ENCODE measurements around the gene CHCHD3.
"Not testable (repeated sequence)": the region's sequence is repeated elsewhere in the genome, so short reads cannot be mapped to it uniquely, and the experiment has no call there.

CHCHD3 gene

DNA sequence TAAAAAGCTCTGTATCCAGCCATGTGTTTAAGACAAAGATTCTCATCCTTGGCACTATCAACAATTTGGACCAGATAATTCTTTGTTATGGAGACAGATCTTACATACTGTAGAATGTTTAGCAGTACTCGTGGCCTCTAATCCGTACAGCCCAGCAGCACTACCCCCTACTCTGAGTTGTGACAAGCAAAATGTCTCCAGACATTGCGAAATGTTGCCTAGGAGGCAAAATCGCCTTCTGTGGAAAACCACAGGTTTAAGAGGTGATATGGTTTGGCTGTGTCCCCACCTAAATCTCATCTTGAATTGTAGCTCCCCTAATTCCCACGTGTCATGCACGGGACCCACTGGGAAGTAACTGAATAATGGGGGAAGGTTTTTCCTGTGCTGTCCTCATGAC lies 186.7 kb downstream of the CHCHD3 start:
- DNase-seq: no peak

DNA sequence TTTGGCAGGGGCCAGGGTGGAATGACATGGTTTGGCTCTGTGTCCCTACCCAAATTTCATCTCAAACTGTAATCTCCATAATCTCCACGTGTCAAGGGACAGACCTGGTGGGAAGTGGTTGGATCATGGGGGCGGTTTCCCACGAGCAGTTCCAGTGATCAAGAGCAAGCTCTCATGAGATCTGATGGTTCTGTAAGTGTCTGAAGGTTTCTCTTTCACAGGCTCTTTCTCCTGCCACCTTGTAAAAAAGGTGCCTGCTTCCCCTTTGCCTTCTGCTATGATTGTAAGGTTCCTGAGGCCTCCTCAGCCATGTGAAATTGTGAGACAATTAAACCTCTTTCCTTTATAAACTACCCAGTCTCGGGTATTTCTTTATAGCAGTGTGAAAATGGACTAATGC lies 188.3 kb downstream of the CHCHD3 start:
- no peak for DNase-seq

DNA sequence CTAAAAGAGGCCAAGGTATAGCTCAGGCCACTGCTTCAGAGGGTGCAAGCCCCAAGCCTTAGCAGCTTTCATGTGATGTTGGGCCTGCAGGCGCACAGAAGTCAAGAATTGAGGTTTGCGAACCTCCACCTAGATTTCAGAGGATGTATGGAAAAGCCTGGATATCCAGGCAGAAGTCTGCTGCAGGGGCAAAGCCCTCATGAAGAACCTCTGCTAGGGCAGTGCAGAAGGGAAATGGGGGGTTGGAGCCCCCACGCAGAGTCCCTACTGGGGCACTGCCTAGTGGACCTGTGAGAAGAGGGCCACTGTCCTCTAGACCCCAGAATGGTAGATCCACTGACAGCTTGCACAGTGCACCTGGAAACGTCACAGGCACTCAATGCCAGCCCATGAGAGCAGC lies 189.1 kb downstream of the CHCHD3 start:
- not testable (repeated sequence) for DNase-seq

DNA sequence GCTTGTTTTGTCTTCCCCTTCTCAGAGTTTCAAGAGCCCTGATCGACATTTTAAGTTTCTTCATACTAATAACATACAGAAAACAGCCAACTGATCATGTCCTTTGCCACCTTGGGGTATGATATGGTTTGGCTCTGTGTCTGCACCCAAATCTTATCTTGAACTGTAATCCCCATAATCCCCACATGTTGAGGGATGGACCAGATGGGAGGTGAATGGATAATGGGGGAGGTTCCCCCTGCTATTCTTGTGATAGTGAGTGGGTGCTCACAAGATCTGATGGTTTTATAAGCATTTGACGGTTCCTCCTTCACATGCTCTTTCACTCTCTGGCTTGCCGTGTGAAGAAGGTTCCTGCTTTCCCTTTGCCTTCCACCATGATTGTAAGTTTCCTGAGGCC lies 190.3 kb downstream of the CHCHD3 start:
- DNase-seq: no peak

DNA sequence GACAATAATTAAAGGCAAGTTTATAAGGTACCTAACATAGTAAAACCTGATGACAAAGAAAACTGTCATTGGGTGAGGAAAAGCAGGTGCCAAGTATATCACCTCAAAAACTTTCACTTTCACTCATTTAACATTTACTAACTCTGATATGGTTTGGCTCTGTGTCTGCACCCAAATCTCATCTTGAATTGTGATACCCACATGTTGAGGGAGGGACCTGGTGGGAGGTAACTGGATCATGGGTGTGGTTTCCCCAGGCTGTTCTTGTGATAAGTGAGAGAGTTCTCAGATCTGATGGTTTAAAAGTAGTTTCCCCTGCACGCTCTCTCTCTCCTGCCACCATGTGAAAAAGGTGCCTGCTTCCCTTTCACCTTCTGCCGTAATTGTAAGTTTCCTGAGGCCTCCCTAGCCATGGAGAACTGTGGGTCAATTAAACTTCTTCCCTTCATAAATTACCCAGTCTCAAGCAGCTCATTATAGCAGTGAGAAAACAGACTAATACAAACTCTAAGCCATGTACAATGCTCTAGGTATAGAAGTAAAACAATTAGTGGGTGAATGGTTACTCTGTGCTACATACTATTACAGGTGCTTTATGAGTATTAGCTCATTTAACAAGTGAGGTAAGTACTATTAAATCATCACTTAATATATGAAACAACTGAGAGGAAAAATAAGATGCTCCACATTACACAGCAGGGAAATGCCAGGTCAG lies 199.0 kb downstream of the CHCHD3 start:
- DNase-seq: no peak

DNA sequence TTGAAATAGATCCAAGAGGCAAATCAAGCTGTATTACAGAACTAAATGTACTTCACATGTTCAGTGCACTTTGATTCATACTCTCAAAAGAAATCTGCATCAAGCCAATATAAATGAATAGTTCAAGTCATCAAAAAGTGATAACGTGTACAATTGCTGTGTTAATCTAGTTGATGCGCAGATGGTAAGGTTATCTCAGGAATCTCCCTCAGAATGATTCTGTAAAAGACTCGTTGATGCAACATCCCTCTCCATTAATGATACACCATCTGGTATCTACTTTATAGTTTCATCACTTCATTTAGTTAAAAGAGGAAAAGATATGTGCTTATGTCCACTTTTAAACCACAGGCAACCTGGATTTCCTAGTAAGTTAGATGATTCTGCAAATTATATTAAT lies 200.6 kb downstream of the CHCHD3 start:
- DNase-seq: no peak

DNA sequence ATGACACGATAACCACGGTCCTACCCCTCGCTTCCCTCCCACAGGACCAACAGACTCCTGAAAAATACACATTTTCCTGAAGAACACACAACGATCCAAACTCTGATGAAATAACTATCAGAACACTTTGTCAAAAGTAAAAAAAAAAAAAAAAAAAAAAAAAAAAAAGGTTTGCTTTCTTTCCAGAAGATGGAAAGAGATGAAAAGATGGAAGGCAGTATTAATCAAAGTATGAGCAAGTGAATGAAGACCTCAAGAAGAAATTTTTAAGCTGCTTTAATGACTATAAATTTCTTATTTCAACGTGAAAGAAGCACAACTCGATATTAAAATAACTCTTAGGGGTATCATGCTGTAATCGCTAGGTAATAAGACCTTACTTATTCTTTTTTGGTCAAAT lies 202.3 kb downstream of the CHCHD3 start:
- DNase-seq: no peak

DNA sequence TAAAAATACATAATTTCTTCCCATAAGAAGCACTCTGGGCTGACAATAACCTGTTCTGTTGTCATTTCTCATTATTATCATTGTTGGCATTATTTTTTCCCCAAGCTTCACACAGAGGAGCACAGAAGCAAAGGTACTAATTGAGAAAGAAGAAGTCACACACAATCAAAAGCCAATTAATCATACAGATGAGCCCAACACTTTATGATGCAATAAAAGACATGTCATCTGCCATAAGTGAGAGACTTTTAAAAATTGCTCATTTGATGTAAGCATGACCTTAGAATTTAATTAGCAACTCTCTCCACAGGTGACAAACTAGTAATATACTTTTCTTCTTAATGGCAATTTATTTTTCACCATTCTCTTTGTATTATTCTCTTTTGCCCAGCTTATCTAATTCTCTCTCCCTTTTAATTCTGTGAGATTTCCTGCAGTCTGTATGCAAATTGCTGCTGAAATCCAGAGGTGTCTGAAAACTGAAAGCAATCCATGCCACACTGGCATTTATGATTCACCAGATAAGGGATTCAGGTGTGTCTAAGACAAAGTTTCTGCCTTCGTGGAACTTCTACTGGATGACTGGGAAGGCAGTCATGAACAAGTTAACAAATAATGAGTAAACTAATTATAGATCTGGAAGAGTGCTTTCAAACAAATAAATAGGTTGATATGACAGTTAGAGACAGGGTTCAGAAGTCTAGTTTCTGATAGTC lies 203.5 kb downstream of the CHCHD3 start:
- no peak for DNase-seq

DNA sequence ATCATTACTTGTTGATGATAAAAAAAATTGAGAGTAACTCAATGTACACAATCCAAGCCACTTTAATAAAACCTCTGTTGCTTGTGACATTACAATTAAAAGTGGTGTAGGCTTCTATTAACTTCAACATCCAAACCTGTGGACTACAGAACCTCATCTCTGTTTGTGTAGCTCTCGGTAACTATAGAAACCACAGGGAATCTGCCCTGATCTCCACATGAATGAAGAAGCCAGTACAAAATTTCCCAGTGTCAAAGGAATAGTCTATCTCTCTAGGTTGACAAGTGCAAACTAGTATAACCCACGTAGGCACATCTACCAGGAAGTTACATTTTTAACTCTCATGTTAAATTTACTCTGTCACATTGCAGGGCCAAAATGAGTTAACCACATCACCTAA lies 204.3 kb downstream of the CHCHD3 start:
- no peak for DNase-seq

DNA sequence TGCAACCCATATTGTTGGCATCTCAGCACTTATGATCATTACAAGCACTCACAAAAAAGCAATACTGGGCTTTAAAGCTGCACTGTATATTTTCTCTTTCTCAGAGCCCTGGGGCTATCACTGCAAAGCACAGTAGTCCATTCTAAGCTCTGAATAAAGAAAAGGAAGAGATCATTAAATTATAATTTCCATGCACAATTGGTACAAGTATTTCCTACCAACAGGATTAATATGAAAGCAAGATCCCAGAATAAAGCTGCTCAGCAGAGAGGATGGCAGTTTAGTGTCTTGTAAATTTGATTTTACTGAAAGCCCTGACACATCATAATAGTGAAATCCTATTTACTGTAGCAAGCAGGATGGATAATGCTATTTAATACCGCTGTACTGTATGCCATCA lies 205.3 kb downstream of the CHCHD3 start:
- DNase-seq: no peak

DNA sequence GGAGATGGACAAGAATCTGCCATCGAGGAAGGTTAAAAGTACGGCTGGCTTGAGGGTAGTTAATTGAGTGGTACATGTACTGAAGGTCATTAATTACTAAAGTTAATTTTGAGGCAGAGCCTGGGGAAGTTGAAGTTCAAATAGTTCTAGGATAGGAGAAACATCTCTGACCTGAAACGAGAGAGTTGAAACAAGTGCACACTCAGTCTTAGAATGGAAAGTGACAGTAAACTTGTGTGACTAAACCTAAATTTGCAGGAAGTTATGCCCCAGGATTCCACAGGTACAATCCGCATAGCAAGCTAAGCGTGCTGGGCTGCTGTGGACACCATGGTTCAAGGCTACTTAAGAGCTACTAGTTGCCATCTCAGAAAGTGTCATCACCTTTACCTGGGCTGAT lies 209.9 kb downstream of the CHCHD3 start:
- DNase-seq: no peak

DNA sequence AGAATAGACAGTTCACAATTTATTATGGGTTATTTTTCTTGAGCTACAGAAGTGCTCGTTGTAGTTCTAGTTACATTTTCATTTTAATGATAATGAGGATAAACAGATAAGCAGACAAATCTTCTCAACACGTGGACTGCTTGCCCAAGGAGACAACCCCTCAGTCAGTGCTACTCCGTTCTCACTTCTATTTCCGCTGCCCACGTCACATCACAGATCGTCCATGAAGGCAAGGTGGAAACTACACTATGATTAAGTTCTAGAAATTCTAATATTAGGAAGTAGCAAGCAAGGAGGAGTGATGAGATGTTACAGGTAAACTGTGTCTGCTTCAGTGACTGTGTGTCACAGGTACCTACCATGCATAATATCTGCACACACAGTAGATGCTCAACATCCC lies 210.5 kb downstream of the CHCHD3 start:
- no peak for DNase-seq

DNA sequence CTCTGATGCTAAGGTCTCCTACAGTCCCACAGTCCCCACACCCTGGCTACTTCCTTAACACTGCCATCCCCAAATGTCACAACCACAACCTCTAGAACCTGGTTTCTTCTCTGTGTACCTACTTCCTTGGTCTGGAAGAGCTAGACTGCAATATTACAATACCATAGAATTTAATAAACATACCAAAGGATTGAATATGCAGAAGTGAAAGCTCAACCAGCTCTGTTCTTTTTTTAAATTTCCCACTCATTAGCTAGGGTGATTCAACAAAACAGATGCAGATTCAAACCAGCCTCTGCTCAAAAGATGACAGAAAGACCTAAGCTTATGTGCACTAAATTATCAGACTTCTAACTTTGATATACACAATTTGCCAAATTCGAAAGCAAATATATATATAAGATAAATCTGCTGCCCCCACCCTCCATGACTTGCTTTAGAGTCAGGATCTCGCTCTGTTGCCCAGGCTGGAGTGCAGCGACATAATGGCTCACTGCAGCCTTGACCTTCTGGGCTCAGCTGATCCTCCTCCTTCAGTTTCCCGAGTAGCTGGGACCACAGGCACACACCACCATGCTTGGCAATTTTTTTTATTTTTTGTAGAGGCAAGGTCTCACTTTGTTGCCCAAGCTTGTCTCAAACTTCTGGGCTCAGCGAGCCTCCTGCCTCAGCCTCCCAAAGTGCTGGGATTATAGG lies 212.6 kb downstream of the CHCHD3 start:
- DNase-seq: no peak

DNA sequence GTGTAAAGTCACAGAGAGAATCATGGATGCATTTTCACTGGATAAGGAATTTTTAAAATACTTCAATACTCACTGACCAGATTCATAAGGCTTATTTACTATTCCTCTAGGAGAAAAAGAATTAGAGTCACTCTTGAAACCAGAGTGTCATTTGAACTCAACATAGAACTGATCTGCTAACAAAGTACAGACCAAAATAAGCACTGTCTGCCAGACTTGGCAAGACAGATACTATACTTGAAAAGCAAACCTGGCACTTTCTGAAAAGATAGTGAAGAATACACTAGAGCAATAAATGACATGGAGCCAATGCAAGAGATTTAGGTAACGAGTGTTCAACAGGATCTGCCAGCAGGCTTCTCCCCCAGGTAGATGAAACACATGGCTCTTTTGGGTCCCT lies 215.3 kb downstream of the CHCHD3 start:
- no peak for DNase-seq

DNA sequence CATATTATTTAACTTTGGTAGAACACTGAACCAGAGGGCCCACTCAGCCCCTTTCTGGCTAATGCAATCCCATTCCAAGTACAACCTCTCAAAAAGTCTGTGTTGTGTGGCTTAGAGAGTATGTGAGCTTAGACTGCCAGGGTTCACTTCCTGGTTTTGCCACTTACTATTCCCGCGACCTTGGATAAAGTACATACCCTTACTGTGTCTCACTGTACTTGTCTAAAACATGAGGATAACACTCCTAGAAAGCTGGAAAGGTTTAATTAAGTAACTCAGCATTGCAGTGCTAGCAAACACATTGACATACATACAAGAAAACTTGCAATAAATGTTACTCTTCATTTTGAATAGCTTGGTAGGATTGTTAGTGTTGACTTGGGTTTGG lies 215.8 kb downstream of the CHCHD3 start:
- DNase-seq: no peak

DNA sequence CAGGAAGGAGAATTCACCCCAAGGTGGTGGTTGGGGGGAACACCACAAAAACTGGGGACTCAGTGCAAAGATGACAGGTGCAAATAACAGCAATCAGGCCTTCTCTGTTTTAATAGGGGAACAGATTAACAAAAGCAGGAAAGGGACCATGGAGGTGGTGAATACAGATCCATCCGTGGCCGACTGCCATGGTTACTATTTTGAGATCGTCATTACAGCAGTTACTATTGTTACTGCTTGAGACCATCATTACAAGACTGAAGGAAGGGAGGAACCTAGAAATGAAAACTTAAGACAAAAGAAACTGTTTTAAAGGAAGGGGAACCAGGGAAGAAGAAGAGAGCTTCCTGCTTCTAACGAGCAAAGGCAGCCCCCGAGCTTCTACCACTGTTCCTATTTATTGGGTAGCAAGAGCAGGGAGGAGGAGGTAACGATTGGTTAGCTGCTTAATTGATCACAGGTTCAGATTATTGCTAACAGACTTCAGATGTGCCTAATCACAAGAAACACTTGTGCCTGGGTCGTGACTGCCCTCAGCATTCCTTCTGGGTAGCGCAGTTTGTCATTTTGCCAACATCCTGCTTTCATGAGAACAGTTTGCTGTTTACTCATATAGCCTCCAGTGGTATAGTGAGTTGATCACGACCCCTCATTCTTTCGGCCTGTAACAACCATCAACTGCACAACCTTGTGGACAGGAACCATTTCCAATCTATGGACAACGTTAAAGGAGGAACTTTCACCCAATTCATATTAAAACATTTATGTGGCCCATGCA lies 216.3 kb downstream of the CHCHD3 start:
- DNase-seq: no peak

DNA sequence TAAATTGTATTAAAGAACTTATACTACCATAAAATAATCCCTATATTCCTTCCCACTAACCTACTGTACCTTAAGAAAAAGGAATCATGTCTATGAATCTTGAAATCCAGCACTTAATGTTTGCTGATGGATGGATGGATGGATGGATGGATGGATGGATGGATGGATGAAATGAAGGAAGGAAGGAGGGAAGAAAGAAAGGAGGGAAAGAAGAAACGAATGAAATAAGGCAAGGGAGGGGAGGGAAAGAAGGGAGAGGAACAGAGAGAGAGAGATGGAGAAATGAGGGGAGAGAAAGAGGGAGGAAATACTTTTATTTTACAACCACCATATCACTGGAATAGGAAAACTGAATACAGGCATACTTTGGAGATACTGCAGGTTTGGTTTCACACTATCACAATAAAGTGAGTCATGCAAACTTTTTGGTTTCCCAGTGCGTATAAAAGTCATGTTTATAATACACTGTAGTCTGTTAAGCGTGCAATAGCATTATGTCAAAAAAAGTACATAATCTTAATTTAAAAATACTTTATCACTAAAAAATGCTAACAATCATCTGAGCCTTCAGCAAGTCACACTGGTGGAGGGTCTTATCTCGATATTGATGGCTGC lies 219.8 kb downstream of the CHCHD3 start:
- DNase-seq: no peak

DNA sequence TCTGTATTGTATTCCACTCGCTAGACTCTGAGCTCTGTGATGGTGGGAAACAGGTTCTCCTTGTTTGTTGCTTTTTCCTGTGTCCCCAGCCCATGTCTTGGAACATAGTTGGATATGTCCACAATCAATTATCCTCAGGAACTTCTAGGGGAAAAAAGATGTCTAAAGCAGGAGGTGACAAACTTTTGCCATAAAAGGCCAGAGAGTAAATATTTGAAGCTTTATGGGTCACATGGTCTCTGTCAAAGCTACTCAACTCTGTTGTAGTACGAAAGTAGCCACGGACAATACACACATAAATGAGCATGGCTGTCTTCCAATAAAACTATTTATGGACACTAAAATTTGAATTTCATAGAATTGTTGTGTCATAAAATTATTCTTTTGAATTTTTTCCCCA lies 220.5 kb downstream of the CHCHD3 start:
- no peak for DNase-seq

DNA sequence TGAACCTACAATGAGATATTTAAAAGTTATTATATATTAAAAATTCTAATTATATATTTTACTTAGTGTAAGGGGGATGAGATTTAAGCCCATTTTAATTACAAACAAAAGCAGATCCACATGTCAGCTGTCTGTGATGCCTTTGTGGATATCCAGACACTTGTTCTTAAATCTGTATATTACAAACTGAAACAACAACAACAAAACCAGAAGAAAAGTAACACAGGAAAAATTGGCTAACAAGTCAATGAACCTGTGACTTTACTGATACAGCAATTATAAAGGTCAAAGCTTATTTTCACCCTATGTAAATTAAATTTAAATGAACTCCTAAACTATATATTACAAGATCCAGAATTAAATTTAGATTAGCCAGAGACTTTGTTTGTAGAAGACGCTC lies 222.7 kb downstream of the CHCHD3 start:
- DNase-seq: no peak

DNA sequence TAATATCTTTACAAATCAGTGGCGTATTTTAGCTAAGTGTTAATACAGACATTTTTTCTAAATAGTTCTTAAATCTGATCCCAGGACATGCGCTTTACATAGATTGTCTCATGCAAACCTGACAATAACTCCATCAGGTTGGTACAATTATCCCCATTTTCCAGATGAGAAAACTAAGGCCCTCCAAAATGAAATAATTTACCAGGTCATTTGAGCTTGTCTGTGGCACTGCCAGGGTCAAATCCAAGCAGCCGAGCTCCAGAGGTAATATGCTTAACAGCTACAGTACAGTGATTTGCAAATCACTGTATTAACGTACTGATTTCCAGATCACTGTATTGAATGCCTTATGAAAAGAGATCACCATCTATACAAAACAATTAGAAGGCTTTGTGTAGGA lies 223.1 kb downstream of the CHCHD3 start:
- DNase-seq: no peak

DNA sequence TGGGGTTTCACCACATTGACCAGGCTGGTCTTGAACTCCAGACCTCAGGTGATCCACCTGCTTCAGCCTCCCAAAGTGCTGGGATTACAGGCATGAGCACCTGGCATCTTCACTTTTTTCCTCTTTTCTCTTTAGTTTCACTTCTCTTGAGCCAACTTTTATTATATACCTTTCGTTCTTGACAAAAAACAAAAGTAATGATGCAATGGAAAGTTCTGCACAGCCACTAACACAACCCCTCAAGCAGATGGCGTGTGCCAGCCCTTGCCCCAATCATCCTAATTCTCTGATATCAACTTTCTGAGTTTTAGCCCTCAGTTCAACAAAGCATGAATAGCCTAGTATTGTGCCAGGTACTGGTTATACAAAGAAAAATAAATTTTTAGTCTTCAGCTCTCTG lies 223.6 kb downstream of the CHCHD3 start:
- DNase-seq: no peak

DNA sequence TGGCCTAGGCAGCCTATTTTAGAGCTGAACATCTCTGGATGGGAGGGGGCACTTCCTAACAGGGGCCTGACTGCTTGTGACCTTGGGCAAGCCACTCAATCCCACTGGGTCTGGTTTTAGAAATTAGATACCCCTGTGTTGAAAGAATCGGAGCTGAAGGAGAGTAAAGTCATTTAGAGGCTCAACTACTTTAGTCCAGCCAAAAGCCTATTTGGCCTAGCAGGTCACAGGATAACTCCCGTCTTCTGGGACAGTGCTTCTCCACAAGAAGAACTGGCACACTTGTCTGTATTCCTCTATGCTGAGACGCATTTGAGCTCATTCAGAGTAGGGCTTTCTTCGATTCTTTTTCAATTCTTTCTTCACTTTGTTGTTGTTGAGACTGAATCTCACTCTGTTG lies 224.2 kb downstream of the CHCHD3 start:
- no peak for DNase-seq

DNA sequence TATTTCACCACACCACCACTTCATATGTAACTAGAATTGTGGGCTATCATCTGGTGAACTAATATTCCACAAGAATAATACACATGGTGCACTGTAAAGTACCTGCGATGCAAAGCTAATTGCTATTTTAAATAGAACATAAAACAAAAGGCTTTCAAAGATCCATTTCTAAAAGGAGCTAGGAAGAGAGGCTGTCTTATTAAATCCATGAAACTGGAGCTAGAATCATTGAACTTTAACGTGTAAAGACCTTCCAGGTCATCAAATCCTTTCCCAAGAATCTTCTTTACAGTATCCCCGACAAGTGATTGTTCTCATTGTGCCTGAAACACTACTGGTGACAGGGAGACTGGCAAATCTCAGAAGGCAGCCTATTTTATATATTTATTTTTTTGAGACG lies 224.9 kb downstream of the CHCHD3 start:
- no peak for DNase-seq
